HG03025 (cell line): ENCODE measurements around the gene ZNF503.

Experiments used
- ATAC-seq: cut with Tn5 transposase; IDR thresholded peaks from one replicate; pipeline ENCODE4 v1.9.1; 2021; ENCODE audit warnings: mild to moderate bottlenecking, moderate library complexity; ENCODE audit not compliant: unreplicated experiment, low FRiP score

ZNF503 gene

GRCh38 chr10:75407713-75408508 lies 6.3 kb upstream of the ZNF503 start:
- ATAC-seq = no peak

- ATAC-seq = no peak
Measured at GRCh38 chr10:75407224-75407712, 5.7 kb upstream of the ZNF503 start.

GRCh38 chr10:75406462-75407223 lies 5.1 kb upstream of the ZNF503 start:
- no peak for ATAC-seq

GRCh38 chr10:75405598-75406461 lies 4.3 kb upstream of the ZNF503 start:
- ATAC-seq = no peak

GRCh38 chr10:75404815-75405597 lies 3.4 kb upstream of the ZNF503 start:
- ATAC-seq = no peak

- no peak for ATAC-seq
Measured at GRCh38 chr10:75403939-75404814, 2.6 kb upstream of the ZNF503 start.

GRCh38 chr10:75403144-75403938 lies 1.8 kb upstream of the ZNF503 start:
- ATAC-seq = no peak

- ATAC-seq = no peak
Measured at GRCh38 chr10:75402486-75403143, 1.1 kb upstream of the ZNF503 start.

GRCh38 chr10:75400771-75401568 lies 594 bp downstream of the ZNF503 start:
- ATAC-seq = no peak

- no peak for ATAC-seq
Measured at GRCh38 chr10:75400163-75400770, 1.3 kb downstream of the ZNF503 start.

GRCh38 chr10:75399461-75400162 lies 2.0 kb downstream of the ZNF503 start:
- ATAC-seq = no peak

GRCh38 chr10:75398692-75399460 lies 2.7 kb downstream of the ZNF503 start:
- ATAC-seq = no peak

GRCh38 chr10:75398200-75398691 lies 3.3 kb downstream of the ZNF503 start:
- ATAC-seq = no peak

- no peak for ATAC-seq
Measured at GRCh38 chr10:75397496-75398199, 3.9 kb downstream of the ZNF503 start.
